GM19351 (cell line): Measurements from ENCODE around the gene SPTB.
A peak's percentile ranks its signal among the peaks of the same experiment; 100 is the strongest.

Experiments used
- ATAC-seq: cut with Tn5 transposase; IDR thresholded peaks from one replicate; pipeline ENCODE4 v1.9.1; 2021; ENCODE audit warnings: mild to moderate bottlenecking, moderate library complexity; ENCODE audit not compliant: unreplicated experiment

The SPTB gene

DNA sequence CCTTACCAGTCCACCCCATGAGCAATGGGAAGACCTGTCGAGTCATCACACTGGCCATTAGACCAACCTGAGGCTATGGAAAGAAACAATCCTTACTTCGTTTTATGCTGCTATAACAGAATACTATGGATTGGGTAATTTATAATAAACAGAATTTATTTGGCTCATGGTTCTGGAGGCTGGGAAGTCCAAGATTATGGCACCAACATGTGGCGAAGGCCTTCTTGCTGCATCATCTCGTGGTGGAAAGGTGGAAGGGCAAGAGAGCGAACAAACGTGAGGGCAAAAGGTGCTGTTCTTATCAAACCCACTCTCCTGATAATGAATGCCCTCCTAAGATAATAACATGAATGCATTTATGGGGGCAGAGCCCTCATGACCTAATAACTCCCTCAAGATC, 9.6 kb upstream of the SPTB start:
- no peak for ATAC-seq

- no peak for ATAC-seq
These were observed 5.9 kb upstream of the SPTB start for GRCh38 chr14:64885559-64885958.

GRCh38 chr14:64880221-64881121, 764 bp upstream of the SPTB start:
- peak; percentile 75 for ATAC-seq

GRCh38 chr14:64878837-64879634, 671 bp downstream of the SPTB start:
- ATAC-seq = no peak

GRCh38 chr14:64877846-64878245, 1.9 kb downstream of the SPTB start:
- ATAC-seq = no peak

GRCh38 chr14:64875350-64875749, 4.4 kb downstream of the SPTB start:
- no peak for ATAC-seq

DNA sequence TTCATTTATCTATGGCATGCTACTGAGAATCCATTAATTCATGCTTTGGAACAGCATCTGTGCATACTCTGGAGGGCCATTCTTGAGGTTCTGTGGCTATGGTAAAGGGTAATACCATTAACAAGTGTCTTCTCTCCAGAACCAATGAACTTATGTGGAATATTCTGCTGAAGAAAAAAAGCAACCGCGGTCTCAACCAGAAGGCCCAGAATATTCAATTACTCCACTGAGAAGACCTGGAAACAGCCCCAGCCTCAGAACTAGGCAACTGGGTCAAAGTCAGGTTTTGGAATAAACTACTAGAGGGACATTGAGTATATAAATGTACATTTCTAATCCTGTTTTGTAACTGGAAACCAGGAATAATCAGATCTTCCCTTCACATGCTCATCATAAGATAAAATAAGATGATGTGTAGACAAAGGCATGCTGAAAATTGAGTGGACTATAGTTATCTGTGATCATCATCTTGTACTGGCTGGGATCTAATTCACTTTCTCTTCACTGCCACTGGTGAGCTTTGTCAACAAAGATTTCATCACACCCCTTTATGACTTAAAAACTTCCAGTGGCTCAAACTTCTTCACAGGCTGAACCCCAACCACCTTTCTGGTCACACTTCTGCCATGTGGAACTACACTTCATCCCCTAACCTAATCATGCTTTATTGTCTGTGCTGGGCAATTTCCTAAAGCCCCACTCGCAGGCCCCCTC, 6.0 kb downstream of the SPTB start:
- ATAC-seq = no peak

DNA sequence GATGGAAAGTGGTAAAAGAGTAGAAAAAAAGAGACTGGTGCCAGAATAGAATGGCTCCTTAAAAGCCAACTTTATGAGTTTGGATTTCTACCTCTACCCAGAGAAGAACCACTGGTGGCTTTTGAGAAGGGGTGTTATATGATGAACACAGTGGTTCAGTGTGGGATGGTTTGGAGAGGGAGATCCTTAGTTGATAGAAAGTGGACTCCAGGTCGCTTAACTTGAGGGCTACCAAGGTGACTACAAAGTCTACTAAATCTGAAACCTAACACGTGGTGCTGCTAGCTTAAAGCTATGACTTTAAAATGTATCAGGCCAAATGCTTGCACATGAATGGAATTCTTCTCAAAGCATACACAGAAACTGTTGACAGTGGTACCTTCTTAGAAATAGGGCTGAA, 8.4 kb downstream of the SPTB start:
- no peak for ATAC-seq

DNA sequence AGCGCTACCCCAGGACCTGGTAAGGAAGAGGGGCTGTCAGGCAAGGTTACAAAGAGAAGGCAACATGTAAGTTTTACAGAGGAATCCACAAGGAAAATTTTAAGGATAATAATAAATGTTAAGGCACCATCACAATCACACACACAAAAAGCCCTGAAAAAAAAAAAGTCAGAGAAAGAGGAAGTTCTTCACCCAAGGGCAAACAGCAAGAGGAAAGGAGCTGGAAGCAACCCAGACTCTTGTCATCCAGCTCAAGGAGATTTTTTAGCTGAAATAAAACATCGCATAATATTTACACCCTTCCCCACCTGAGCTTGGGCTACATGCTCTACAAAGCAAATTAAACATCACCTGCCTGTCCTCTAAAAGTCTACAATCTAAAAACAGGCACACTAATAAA, 9.5 kb downstream of the SPTB start:
- no peak for ATAC-seq

DNA sequence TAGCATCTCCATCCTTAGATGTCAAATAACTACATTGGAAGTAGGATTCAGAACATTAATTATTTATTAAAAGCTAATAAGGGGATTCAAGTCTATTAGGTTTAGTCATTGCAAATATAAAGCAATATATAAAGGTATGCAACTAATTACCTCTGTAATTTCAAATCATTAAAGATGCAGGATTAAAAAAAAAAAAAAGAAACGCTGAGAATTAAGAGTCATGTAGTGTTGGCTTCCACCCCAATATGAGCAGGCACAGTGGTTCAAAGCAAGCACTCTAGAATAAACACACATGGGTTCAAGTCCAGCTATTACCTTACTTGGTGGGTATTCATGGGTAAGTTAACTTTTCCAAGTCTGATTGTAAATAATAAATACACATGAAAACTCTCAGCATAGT, 10.9 kb downstream of the SPTB start:
- no peak for ATAC-seq

DNA sequence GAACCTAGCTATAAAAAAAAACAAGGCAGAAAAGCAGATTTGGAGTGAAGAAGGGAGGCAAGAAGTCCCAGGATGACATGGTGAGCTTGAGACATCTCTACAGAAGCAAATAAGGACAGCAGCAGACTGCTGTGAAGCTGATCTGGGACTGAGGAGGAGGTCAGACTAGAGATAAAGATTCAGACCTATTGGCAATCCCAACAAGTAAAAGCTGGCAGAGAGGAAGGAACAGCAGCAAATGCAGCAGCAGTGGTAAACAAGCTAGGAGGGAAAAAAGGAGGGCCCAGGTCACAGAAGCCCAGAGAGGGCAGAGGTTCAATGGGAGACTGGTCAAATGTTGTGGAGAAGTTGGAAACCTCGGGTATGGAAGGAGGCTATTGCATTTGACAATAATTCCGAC, 11.3 kb downstream of the SPTB start:
- no peak for ATAC-seq

GRCh38 chr14:64867182-64867581, 12.5 kb downstream of the SPTB start:
- ATAC-seq = no peak

DNA sequence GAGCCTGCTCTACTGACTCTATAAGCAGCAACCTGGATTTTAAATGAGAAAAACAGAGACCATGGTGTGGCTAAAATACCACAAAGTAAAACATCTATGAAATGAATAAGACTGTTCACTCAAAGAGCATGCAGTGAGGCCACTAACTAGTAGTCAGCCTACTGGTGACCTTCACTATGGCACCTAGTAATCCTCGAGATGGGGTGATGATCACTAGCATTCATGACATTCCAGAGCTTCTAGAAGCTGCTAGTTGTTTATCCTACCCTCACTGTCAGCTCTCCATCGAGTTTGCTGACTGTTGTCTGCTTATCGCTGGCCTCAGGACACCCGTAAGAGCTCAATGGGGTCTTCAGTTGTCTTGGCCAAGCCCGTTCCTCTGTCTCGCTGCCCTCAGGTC, 13.7 kb downstream of the SPTB start:
- ATAC-seq = no peak

DNA sequence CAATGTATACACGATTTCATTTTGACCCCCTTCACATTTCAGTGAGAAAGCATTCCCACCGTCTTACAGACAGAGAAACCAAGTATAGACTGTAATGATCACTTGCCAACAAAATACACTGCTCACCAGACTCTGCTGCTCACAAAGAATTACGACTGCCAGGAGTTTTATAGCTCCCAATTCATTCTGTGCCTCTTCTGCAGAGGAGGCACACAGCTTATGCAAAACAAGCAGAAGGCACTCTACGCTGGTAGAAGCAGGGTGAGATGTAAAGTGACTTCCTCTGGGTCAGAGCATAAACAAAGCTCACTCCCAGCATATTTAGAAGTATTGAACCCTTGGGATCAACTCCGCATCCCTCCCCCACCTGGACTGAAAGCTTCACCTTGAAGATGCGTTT, 14.6 kb downstream of the SPTB start:
- ATAC-seq = no peak

DNA sequence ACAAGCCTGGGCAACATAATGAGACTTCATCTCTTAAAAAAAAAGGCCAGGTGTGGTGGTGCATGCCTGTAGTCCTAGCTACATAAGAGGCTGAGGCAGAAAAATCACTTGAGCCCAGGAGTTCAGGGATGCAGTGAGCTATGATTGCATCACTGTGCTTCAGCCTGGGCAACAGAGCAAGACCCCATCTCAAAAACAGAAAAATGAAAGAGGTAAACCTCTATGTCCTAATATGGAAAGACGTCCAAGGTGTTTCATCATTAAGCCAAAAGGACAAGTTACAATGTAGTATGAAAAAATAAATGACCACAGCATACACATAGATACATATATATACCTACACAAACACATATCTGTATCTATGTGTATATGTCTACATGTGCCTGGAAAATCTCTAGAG, 15.4 kb downstream of the SPTB start:
- no peak for ATAC-seq

GRCh38 chr14:64861916-64862315, 17.8 kb downstream of the SPTB start:
- no peak for ATAC-seq

DNA sequence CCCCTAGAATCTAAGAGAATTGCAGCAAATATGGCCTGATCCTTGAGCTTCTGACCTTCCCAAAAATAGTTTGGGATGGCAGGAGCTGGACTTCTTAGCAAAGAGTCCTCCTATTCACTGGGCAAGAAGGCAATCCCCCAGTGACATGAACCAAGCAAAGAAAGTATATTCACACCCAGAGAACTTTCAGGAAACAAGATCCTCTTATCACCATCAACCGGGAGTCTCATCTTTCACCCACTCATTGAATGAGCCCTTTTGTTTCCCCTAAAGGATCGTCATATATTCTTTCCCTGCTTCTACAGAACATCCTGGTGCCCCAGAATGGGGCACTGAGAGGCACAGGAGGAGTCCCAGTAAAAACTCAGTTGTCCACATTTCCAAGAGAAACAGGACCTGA, 19.7 kb downstream of the SPTB start:
- no peak for ATAC-seq

DNA sequence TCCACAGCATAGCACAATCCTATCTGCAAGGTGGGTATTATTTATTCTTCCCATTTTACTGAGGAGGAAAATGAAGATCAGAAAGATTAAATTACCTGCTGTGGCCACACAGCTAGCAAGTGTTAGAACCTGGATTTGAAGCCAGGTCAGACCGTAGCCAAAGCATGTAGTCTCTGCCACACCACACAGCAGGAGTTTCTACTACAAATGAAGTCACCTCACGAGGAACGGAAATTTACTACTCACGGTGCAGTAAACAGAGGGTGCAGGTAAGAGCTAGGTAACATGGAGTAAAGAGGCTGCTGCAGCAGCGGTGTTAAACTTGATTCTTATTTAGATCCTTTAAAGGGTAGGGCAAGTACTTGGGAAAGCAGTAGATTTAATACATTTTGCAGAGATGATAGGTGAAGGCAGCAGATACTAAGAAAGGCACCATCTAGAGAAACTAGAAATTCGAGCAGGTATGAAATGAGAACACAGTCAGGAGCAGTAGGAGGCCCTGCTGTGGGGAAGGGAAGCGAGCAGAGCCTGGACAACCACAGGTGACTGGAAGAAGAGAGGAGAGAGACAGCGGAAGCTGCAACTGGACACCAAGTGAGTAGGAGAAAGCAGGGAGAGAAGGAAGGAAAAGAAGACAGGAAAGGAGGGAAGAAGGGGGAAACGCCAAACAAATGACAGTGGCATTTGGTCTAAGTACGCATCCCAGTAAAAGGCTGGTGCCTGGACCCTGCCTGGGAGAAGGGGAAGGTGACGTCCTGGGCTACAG, 21.5 kb downstream of the SPTB start:
- ATAC-seq = no peak

DNA sequence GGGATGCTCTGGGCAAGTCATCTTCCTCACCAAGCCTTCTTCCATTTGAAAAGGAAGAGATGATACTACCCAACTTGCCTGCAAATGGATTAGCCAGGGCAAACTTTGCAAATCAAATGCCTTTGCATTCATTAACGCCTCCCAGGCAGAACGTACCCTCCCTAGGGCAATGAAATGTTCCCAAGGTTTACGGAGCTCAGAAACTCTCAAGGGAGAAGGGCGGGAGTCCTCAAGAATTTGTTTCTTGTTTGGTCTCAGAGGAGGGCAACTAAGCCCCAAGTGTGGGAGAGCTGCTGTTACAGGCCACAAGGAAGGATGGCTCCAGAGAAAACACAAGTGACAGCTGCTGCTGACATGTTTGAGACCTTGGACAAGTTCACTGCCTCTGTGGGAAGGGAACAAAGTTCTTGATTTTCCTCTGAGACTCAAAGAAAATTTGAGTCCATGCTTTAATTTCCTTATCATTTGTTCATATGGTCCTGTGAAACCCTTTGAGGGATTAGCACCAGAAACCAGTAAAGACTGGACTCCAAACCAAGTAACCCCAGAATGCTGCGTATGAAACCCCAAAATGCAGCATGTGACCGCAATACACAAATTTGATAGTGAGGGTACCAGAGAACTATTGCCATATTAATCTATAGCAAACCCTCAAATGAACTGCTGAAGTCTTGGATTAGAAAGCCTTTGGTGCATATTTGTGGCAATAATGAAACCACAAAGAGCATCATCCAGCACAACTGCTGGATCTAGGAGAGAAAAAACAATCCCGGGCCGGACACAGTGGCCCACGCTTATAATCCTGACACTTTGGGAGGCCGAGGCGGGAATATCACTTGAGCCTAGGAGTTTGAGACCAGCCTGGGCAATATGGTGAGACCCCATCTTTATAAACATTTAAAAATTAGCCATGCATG, 22.9 kb downstream of the SPTB start:
- ATAC-seq = no peak
